HG03159 (cell line): Measurements from ENCODE around the gene CAMK2A.
"Not testable (repeated sequence)": the region's sequence is repeated elsewhere in the genome, so short reads cannot be mapped to it uniquely, and the experiment has no call there.

Experiments
- ATAC-seq: cut with Tn5 transposase; IDR thresholded peaks from one replicate; pipeline ENCODE4 v1.9.1; 2021; ENCODE audit warnings: mild to moderate bottlenecking, moderate library complexity; ENCODE audit not compliant: unreplicated experiment

Gene CAMK2A

DNA sequence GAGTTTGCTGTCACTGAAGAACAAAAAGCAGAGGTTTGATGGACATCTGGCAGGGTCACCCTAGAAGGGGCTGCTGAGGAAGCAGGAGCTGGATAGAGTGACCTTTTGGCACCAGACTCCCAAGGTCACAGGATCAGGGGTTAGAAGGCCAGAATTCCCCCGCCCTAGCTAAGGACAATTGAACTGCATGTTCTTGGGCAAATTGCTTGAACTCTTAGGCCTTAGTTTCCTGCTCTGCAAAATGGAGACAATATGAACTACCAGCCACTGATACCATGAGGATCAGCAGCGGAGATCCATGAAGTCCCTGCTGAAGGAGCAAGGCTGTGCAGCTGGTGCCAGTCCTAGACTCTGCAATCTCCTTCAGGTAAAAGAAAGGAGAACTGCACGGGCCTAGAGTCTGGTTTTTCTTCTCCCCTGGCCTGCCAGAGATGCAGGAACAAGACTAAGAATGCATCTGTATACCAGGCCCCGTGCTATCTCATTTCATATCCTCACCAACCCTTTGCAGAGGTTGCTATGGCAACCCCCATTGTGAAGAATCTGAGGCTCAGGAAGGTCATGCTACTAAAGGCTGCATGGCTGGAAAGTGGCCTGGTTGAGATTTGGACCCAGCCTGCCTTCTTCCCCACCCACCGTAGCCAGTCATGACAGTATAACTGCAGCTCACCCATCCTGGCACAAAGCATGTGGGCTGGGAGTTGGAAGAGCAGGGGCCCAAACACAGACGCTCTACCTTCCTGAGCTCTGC lies 33.7 kb downstream of the CAMK2A start:
- ATAC-seq = no peak

DNA sequence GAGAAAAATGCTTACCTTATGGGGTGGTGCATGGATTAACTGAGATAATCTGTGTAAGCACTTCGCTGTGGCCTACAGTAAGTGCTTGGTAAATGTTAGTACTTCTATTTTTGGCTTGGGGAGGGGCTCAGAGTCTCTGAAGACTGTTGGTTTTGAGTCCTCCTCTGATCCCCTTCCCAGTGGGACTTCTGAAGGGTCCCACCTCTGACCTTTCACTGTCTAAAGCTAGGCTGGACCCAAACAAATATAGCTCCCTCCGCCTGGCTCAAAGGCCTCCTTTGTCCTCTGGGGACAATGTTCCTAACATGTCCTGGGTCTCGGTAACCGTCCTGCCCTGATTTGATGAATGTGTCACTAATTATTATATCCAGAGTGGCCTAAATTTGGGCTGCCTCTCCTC lies 34.8 kb downstream of the CAMK2A start:
- ATAC-seq = no peak

DNA sequence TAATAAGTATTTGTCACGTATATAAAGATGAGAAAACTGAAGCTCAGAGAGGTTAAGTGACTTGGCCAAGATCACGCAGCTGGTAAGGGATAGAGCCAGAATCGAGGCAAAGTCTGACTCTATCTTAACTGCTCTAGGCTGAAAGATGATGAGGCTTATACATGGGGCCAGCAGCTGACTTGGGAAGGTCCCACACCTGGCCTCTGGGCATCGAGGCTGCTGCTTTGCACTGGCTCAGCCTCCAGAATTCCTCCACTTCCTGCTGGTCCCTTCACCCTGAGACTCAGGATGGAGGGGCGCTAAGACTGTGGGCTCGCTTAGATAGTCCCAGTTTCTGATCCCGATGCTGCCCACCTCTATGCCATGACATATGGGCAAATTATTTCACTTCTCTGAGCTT lies 35.2 kb downstream of the CAMK2A start:
- no peak for ATAC-seq

DNA sequence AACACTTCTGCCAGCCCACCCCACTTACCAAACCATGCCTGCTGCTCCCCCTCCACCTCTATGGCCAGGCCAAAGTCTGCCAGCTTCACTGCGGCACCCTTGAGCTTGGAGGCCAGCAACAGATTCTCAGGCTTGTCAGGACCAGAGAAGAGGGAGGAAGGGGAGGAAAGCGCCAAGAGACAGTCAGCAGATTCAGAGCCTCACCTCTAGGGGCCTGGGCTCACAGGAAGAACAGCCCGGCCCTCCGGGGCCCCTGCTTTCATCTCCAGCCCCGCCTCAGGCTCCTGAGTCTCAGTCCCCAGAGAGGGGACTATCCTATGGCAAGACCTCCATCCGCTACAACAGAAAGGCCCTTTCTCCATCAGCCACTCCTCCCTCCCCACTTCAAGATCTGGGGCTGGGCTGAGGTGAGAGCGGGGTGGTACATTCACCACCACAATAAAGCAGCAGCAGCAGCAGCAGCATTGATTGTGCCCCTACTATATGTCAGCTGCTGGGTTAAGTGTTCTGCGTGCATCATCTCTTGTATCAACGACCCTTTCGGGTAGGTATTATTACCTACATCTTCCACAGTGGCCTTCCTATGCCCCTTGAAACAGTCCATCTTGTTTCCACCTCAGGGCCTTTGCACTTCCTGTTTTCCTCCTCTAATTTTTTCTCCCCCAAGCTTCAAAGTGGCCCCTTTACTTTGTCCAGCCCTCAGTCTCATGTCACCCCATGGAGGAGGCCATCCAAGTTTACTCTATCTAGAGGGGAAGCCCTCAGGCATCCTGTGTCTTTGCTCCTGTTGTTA lies 36.0 kb downstream of the CAMK2A start:
- ATAC-seq = no peak

DNA sequence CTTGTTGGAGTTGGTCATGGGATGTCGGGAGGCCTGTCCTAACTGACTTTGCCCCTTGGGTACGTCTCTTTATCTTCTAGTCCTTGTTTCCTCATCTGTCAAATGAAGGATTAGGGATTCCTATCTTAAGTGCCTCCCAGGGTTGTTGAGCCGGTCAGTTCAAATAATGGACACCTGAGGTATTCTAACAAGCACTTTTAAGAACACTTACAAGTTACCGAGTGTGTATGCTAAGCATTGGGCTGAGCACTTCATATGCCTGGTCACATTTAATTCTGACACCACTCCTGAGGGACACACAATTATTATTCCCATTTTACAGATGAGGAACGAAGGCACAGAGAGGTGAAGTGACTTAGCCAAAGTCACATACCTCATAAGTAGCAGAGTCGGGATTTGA lies 37.1 kb downstream of the CAMK2A start:
- no peak for ATAC-seq

DNA sequence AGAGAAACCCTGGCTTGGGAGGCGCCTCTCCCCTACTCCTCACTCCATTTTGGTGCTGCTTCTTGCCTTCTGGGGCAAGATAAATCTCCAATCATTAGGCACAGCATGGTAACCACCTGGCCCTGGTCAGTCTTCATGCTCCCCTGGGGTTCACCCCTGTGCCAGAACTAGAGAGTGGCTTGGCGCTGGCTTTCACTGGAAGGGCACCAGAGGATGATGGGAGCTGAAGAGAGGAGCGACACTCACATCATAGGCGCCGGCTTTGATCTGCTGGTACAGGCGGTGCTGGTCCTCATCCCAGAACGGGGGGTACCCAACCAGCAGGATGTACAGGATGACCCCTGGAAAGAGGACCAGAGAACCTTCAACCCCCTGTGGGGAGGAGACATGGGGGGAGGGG lies 38.1 kb downstream of the CAMK2A start:
- ATAC-seq = no peak

DNA sequence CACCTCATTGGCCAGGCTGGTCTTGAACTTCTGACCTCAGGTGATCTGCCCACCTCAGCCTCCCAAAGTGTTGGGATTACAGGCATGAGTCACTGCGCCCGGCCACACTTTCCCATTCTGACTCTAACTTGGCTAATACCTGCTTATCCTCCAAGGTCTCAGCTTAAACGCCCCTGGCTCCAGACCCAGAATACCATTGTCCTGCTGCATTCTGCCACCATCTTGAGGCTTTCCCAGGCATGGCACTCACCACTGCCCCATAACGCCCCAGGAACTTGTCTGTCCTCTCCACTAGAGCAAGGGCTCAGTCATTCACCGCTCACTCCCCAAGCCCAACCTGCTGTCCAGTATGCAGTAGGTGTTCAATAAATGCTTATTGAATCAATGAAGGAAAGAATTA lies 39.8 kb downstream of the CAMK2A start:
- ATAC-seq = no peak

DNA sequence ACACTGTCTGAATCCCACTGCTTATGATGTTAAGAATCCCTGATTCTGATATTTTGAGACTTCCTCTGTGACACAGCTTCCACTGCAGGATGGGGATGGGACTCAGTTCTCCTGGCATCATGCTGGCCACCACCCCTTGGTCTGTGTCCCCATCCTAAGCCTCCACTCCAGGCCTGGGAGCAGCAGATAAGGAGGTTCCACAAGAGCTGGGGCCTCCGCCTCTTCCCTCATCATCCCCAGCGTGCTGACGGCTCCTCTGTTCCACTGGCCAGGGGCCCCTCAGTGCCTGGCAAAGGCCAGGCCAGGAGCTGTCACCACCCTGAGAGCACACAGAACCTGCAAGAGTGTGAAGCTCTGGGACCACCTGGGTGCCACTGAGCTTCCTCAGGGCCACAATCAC lies 40.6 kb downstream of the CAMK2A start:
- ATAC-seq = no peak

DNA sequence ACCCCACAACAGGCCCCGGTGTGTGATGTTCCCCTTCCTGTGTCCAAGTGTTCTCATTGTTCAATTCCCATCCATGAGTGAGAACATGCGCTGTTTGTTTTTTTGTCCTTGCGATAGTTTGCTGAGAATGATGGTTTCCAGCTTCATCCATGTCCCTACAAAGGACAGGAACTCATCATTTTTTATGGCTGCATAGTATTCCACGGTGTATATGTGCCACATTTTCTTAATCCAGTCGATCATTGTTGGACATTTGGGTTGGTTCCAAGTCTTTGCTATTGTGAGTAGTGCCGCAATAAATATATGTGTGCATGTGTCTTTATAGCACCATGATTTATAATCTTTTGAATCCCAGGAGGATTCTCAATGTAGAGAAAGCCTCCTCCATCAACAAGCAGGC lies 41.1 kb downstream of the CAMK2A start:
- not testable (repeated sequence) for ATAC-seq

DNA sequence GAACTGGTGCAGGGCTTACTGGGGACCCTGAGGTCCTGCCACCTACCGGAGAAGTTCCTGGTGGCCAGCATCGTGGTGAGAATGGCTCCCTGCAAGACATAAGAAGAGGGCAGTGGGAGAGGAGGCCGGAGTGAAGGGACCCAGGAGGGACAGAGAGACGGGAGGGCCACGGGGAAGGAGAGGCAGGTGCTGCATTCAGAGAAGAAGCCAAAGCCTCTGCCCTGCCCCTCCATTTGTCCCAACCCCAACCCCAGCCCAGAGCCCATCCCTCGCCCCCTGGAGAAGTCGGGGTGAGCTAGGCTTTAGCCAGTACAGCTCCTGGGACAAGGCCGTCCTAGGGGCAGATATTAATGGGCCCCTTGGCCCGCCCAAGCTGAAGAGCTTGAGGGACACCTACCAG lies 41.8 kb downstream of the CAMK2A start:
- ATAC-seq = no peak

DNA sequence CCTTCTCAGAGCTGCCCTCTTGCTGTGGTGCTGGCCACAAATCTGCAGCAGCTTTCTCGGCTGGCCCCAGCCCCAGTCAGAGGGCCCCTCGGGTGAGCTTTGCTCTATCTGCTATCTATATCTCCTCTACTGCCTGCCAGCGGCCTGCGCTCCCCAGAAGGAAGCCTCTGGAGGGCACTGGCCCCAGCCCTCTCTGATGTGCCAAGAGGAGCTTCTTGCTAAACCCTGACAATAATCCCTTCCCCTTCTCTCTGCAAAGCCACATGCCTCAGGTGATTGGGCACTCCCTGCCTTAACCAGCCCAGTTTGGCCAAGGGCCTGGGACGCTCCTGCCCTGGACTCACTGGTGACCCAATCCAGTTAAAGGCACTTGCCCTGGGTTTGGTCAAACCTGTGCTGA lies 42.7 kb downstream of the CAMK2A start:
- no peak for ATAC-seq

DNA sequence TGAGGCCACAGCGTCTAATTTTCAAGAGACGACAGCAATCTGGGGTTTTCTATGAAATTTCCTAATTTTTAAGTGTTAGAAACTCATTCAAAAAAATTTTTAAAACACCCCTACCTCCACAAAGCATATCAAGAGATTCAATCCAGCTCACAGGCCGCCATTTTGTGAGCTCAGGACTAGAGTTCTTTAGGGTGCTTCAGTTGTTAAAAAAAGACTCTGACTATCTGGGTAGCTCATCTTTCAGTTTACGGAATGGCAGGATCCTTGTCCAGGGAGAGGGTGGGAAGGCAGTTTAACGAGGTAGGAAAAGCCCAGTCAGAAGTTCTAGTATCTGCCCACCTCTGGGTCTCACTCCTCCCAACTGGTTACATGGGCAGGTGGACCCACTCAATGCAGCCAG lies 43.1 kb downstream of the CAMK2A start:
- ATAC-seq = no peak

DNA sequence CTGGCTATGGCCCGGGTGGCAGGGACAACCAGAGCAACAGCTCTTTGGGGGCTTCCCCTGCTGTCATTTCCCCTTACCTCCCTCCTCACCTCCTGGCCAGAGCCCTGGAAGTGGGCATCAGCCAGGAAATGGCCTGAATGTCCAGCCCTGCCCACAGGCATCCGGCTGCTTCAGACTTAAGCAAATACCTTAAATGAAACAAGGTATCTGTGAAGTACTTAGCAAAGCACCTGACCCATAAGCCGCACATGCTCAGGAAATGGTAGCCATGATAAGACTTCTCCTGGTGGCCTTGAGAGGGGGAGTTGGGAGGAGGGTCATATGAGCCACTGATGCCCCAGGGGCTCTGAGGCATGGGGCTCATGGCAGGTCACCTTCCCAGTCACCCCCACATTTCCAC lies 43.8 kb downstream of the CAMK2A start:
- ATAC-seq = no peak

DNA sequence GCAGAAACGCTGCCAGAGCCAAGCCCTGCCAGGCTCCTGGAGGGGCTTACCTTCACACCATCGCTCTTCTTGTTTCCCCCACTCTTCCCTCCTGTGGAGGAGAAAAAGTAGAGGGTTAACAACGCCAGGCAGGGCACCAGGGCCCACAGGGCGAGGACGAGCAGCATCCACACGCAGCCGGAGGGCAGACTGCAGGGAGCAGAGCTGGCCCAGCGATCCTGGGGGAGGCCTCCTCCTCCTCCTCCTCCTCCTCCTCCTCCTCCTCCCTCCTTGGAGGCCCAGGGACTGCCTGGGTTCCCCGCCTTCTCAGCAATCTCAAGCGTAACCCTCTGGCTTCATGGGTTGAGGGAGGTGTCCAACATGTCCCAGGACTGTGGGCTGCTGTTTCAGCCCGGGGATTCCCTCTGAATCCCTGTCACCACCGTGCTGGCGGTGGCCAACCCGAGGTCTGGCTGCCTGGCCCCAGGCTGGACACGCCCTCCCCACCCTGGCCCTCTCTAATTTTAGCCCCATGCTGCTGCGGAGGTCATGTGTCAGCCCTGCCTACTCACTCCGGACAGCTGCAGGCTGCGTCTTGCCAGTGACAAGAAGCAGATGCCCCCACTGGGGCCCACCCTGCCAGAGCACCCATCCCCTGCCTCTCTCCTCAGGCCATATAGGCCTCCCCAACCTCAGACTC lies 44.3 kb downstream of the CAMK2A start:
- no peak for ATAC-seq

DNA sequence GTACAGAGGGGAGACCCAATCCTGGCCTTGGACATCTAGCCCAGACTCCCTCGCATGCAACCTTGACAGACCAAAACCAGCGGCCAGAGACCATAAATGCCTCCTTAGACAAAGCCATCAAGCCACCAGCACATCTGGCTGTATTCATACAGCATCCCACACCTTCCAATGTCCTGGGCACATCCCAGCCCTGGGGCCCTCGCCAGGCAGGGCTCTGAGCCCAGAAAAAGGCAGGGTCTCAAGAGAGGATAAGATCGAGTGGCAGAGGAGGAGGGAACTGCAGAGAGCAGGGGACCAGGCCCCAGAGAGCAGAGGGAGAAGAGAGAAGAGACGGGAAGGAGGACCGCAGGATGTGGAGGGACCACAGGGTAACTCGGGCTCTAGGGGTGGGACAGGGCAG lies 45.4 kb downstream of the CAMK2A start:
- no peak for ATAC-seq

DNA sequence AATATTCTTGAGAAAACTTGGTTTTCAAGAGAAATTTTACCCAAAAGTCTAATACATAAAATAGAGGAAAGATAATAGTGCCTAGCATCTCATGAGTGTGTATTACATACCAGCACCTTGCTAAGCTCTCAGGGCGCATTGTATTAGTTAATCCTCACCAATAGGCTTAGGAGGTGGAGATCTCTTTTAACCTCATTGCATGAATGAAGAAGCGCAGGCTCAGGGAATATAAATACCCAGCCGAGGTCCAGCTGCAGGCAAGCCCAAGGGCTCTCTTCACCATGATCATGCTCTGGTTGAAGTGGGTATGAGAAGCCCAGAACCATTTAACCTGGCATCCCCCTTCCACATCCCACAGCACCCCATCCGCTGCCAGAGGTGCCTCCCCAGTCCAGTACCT lies 46.0 kb downstream of the CAMK2A start:
- ATAC-seq = no peak

DNA sequence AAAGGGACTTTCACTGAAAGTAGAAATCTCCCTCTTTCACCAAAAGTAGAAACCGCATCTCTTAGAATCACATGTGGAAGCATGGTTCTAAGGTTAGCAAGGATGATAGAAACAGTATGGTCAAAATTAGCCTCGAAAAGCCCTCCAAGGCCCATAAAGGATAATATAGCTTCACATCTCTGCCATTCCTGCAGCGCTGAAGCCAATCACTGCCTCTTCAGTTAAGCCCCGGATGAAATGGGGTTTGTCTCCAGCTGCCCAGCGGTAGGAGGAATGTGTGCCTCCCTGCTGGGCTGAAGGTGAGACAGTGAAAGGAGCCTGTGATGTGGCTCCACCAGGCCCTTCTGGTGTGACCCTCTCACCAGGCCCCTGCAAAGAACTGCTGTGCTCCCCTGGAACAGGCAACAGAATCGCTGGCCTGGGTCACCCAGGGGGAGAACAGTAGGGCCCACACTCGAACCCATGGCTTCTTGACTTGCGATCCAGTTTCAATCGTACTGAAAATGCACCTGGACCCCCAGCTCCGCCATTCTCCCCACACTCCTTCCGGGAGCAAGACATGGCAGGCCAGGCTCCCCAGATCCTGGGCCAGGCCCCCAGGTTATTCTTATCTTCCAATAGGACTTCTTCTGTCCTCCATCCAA lies 47.2 kb downstream of the CAMK2A start:
- ATAC-seq = no peak

DNA sequence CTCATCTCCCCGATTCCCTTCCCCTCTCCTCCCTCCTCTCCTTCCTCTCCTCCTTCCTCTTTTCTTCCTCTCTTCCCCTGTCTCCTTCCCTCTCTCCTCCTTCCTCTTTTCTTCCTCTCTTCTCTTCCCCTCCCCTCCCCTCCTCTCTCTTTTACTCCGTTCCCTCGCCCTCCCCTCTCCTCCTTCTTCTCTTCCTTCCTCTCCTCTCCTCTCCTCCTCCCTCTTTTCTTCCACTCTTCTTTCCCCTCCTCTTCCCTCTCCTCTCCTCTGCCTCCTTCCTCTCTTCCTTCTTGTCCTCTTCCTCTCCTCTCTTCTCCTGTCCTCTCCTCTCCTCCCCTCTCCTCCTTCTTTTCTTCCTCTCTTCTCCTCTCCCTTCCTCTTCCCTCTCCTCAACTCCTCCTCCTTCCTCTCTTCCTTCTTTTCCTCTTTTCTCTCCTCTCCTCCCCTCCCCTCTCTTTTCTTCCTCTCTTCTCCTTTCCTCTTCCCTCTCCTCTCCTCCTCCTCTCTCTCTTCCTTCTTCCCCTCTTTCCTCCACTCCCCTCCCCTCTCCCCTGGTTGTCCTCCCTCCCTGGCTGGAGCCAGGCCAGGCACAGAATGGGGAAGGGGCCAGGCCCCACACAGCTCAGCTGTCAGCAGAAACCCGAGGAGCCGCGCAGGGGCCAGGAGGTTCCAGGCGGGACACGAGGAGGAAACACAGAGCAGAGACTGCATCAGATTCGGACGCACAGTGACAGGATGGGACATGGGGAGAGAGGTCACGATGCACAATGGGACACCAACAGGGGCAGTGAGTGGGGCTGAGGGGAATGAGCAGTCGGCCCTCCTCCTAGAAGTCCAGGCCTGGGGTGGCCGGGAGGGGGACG lies 48.0 kb downstream of the CAMK2A start:
- ATAC-seq = no peak

DNA sequence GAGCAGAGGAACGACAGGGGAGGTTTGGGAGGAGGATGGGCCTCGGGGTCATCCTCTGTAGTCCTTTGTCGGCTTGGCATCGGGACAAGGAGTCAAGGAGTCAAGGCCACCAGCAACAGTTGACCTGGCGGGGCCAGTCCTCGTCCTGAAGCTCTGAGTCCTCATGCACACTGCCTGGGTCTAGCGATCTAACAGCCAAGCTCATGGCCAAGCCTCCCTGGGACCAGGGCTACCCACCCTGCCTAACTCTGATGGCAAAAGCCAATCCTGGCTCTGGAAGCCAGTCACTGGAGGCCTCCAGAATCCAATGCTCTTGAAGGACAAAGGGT lies 49.8 kb downstream of the CAMK2A start:
- ATAC-seq = no peak

DNA sequence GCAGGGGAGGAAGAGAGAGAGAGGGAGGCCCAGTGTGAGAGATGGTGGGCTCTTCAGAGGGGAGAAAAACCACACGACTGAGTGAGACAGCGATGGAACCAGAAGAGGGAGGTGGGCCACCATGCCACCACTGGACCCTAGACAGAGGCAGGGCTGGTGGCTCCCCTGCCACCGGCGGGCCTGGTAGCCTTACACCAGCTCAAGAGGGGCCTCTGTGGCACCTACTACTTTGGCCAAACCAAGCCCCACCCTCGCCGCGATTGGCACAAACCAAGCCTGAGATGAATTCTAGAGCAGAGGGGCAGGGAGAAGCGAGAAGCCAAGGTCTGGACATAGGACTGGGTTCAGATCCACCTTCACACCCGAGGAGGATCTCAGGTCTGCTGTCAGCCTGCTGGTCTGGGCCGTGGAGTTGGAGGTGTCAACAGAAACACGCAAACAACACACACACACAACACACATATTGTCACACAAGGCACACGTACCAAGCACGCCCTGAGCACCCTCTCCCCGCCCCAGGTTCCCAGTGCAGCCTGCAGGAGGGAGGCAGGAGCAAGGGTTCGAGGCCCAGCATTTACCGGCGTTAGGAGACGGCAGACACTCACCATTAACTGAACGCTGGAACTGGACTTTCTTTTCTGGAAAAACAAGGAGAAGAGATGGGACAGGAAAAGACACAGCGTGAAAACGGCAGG lies 50.3 kb downstream of the CAMK2A start:
- no peak for ATAC-seq
